Mucosa of descending colon (tissue), 3 donors: ENCODE measurements around the gene CDH4. TPM values are rescaled to one million over a fixed set of nuclear protein-coding genes. Genes with fewer than 3 reads are reported as not detected.

Source experiments
- ATAC-seq: fragments of 200-7000 bp; cut with Tn5 transposase; one replicate; pipeline ENCODE4 v1.9.1; 2020; ENCODE audit warnings: mild to moderate bottlenecking, moderate library complexity
- DNase-seq, 3 donors: peaks; one replicate each; pipeline ENCODE4 v3.0.0-alpha.2; 2020
- H3K36me3 ChIP-seq: fragments of 200-600 bp; one replicate; pipeline ENCODE4 v1.8.0; 2021; ENCODE audit warnings: low read depth, mild to moderate bottlenecking
- H3K4me1 ChIP-seq: fragments of 200-600 bp; one replicate; pipeline ENCODE4 v1.8.0; 2021; ENCODE audit warnings: low read depth, mild to moderate bottlenecking
- H3K4me3 ChIP-seq: fragments of 200-600 bp; one replicate; pipeline ENCODE4 v1.8.0; 2021; ENCODE audit warnings: mild to moderate bottlenecking
- H3K9me3 ChIP-seq: fragments of 200-600 bp; one replicate; pipeline ENCODE4 v1.8.0; 2021; ENCODE audit warnings: mild to moderate bottlenecking
- CTCF ChIP-seq: fragments of 200-600 bp; IDR thresholded peaks from one replicate; pipeline ENCODE4 v1.8.0; 2022; ENCODE audit warnings: antibody characterized with exemption, mild to moderate bottlenecking
- intact Hi-C, 2 donors: fragments of 100-400 bp; cut with DNase I in 1 of 2; cut with micrococcal nuclease in 1 of 2; formaldehyde crosslinking; loops; one replicate each; pipeline versions ENCODE4 v1.11.0 to v1.11.1; 2022; cut with DNase I, micrococcal nuclease
- total RNA-seq, 3 donors: library from RNA; stranded (reverse); fragmentation: NEBNext Ultra II Directional in 2 of 3; extraction: Animal tissue kit (Norgen Biotek cat#: 25700) in 2 of 3; gene quantifications; one replicate each; pipeline versions ENCODE4 v1.2.1 to v1.2.4, GENCODE V29; 2021 to 2023
- donor health status: DM: no; HTN: no; CAD: no; lungs with moderate emphysema.
- donor health status: DM: no; HTN: no; CAD: no.
- donor health status: DM: no; HTN: yes; CAD: no.

The CDH4 gene
- total RNA-seq, 3 donors from 2014 or later: 0.16 TPM; not detected in 2

- Histone ChIP-seq H3K4me1 (no peaks in the 10 kb centered on the region), H3K4me3 (no peak overlapping the region), H3K36me3 (no peaks in the 10 kb centered on the region), H3K9me3 (no peaks in the 10 kb centered on the region)
- intact Hi-C loops: no loop called here
- DNase-seq: peak in 1 of 3 donors; percentile 4
- no peak for TF ChIP-seq CTCF
- no peak for ATAC-seq
Observed at GRCh38 chr20:61668065-61668650, 416.1 kb downstream of the CDH4 start.

DNA sequence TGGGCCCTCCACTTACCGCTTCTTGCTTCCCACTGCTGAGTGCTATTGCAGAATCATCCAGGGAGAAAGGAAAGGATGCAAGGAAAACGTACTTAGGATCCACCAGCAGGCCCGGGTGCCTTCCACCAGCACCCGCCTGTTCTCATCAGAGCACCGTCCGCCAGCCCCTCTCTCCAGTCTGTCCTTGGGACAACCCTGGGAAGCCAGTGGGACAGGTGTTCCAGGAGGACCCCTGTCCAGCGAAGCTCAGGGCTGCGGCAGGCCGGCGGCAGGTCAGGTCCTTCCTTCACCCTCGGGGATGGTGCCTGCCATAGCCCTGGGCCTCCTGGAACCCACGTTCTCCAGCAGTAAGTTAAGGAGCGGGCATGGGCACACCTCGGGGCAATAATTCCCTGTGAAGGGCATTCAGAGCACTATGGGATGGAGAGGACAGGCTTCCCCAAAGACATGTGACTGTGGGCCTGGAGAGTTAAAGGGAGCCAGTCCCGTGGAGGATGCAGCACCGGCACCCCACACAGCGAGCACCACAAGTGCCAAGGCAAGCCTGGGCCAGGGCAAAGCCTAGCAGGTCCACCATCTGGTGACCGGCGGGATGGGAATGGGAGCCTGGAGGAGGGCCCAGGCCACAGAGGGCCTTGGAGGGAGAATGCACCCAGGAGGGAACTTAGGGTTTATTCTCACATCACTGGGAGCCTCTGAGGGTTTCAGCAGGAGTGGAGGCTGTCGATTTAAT lies 416.9 kb downstream of the CDH4 start:
- intact Hi-C loops: no loop called here
- Histone ChIP-seq H3K4me3 (no peak overlapping the region), H3K9me3 (no peaks in the 10 kb centered on the region), H3K4me1 (no peaks in the 10 kb centered on the region), H3K36me3 (no peaks in the 10 kb centered on the region)
- peak in 1 of 3 donors; percentile 3 for DNase-seq
- no peak for ATAC-seq
- no peak for TF ChIP-seq CTCF

GRCh38 chr20:61670274-61670673 lies 418.2 kb downstream of the CDH4 start:
- DNase-seq (peak in 1 of 3 donors; percentile 1), ATAC-seq (no peak)
- Histone ChIP-seq H3K4me3 (no peak overlapping the region), H3K9me3 (no peaks in the 10 kb centered on the region), H3K4me1 (no peaks in the 10 kb centered on the region), H3K36me3 (no peaks in the 10 kb centered on the region)
- intact Hi-C loops: no loop called here
- TF ChIP-seq CTCF: no peak

DNA sequence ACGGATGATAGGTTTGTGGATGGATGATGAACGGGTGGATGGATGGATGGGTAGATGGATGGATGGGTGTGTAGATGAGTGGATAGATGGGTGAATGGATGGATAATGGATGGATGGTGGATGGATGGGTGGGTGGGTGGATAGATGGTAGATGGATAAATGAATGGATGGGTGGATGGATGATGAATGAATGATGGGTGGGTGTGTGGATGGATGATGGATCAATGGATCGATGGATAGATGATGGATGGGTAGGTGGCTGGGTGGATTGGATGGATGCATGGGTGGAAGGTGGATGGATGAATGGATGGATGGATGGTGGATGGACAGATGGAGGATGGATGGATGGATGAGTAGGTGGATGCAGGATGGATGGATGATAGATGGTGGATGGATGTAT lies 419.5 kb downstream of the CDH4 start:
- Histone ChIP-seq H3K4me1 (no peaks in the 10 kb centered on the region), H3K4me3 (no peak overlapping the region), H3K9me3 (no peaks in the 10 kb centered on the region), H3K36me3 (no peaks in the 10 kb centered on the region)
- no peak for TF ChIP-seq CTCF
- no peak for DNase-seq
- no peak for ATAC-seq
- intact Hi-C loops: no loop called here

DNA sequence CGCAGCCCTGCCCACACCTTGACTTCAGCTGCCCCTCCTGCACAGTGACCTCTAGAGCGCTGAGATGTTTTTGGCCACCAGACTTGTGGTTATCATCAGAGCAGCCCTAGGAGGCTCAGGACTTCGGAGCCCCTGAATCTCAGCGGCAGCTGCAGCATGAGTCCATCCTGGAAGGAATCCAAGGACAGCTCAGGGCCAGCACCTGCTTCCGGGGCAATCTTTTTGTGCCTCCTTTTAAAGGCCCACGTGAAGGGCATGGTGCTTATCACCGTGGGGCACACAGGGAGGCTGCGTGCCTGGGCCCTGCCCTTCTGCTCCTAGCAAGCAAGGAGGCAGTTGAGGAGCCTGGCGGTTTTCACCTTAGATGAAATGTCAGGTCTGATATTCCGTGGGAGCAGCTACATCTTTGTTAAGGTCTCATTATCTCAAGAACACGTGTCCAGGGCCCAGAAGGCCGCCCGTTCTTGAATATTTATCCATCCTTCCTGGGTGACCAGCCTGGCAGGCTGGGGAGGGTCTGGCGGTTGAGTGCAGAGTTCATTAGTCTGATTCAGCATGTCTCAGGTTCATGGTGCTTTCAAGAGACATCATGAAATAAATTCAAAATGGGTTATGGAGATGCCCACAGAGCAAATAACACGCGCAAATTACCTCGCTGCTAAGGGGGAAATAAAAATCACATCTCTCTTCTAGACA lies 421.2 kb downstream of the CDH4 start:
- Histone ChIP-seq H3K9me3 (no peaks in the 10 kb centered on the region), H3K4me1 (no peaks in the 10 kb centered on the region), H3K4me3 (no peak overlapping the region), H3K36me3 (no peaks in the 10 kb centered on the region)
- TF ChIP-seq CTCF: no peak
- no peak for ATAC-seq
- intact Hi-C loops: no loop called here
- DNase-seq: peak in 1 of 3 donors; percentile 5
